ENCODE results near the gene DRC3.
"Not testable (repeated sequence)": the region's sequence is repeated elsewhere in the genome, so short reads cannot be mapped to it uniquely, and the experiment has no call there.

Gene DRC3

DNA sequence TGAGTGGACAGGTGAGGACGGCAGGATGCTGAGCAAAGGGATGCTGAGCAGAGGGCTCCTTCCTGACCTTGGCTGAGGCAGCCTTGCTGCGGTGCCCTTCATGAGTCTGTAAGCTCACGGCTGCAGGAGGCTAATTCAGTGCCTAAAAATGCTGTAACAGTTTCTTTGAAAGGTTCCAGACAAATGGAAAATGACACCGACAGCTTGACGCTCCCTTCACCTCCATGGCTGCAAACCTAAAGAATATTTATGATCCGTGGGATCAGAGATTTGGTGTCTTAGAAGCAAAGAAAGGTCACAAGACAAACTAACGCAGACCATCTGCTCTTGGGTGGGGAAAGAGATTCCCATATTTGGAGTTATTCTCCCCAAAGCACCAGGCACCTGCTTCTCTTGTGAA is 28.4 kb upstream of the DRC3 start:
- Histone ChIP-seq H3K4me2 (ENCODE audit: low read length) (no peak overlapping the region), H3K36me3 (ENCODE audit: insufficient read depth, low read length) (no peaks in the 10 kb centered on the region), H3K4me1 (ENCODE audit: control insufficient read depth, insufficient read depth, low read length) (peaks cover 93% of the 10 kb centered on the region), H3K27me3 (ENCODE audit: control insufficient read depth, insufficient read depth, low read length) (no peaks in the 10 kb centered on the region), H3K4me3 (ENCODE audit: low read length) (no peak overlapping the region), H3K9me3 (replicated peaks; ENCODE audit: low read length) (no peaks in the 10 kb centered on the region), H3K9ac (ENCODE audit: low read depth, low read length) (no peak overlapping the region)

GRCh38 chr17:17944743-17945142 is 27.9 kb upstream of the DRC3 start:
- H3K36me3 ChIP-seq (ENCODE audit: insufficient read depth, low read length) = no peaks in the 10 kb centered on the region
- H3K4me2 ChIP-seq (ENCODE audit: low read length) = no peak overlapping the region
- H3K4me1 ChIP-seq (ENCODE audit: control insufficient read depth, insufficient read depth, low read length) = peaks cover 89% of the 10 kb centered on the region
- no peak overlapping the region for H3K4me3 ChIP-seq (ENCODE audit: low read length)
- H3K9ac ChIP-seq (ENCODE audit: low read depth, low read length) = no peak overlapping the region
- H3K27me3 ChIP-seq (ENCODE audit: control insufficient read depth, insufficient read depth, low read length) = no peaks in the 10 kb centered on the region
- H3K9me3 ChIP-seq (replicated peaks; ENCODE audit: low read length) = no peaks in the 10 kb centered on the region

GRCh38 chr17:17946093-17946492 is 26.6 kb upstream of the DRC3 start:
- Histone ChIP-seq H3K4me1 (ENCODE audit: control insufficient read depth, insufficient read depth, low read length) (peaks cover 87% of the 10 kb centered on the region), H3K9me3 (replicated peaks; ENCODE audit: low read length) (no peaks in the 10 kb centered on the region), H3K9ac (ENCODE audit: low read depth, low read length) (no peak overlapping the region), H3K4me2 (ENCODE audit: low read length) (no peak overlapping the region), H3K36me3 (ENCODE audit: insufficient read depth, low read length) (no peaks in the 10 kb centered on the region), H3K4me3 (ENCODE audit: low read length) (no peak overlapping the region), H3K27me3 (ENCODE audit: control insufficient read depth, insufficient read depth, low read length) (no peaks in the 10 kb centered on the region)

DNA sequence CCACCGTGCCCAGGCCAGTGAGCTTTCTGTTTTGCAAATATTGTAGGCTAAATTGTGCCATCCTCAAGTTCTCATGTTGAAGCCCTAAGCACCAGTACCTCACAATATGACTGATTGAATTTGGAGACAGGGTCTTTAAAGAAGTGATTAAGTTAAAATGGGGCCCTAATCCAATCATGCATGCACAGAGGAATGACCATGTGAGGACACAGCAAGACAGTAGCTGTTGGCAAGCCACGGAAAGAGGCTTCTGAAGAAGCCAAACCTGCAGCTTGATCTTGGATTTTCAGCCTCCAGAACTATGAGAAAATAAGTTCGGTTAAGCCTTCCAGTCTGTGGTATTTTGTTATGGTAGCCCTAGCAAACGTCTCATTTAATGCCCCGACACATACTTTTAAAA is 25.4 kb upstream of the DRC3 start:
- H3K9ac ChIP-seq (ENCODE audit: low read depth, low read length) = no peak overlapping the region
- no peaks in the 10 kb centered on the region for H3K36me3 ChIP-seq (ENCODE audit: insufficient read depth, low read length)
- no peak overlapping the region for H3K4me3 ChIP-seq (ENCODE audit: low read length)
- peaks cover 88% of the 10 kb centered on the region for H3K4me1 ChIP-seq (ENCODE audit: control insufficient read depth, insufficient read depth, low read length)
- H3K4me2 ChIP-seq (ENCODE audit: low read length) = peak overlapping the region; percentile 45
- H3K27me3 ChIP-seq (ENCODE audit: control insufficient read depth, insufficient read depth, low read length) = no peaks in the 10 kb centered on the region
- no peaks in the 10 kb centered on the region for H3K9me3 ChIP-seq (replicated peaks; ENCODE audit: low read length)

- Histone ChIP-seq H3K4me2 (ENCODE audit: low read length) (peak overlapping the region; percentile 63), H3K4me1 (ENCODE audit: control insufficient read depth, insufficient read depth, low read length) (peaks cover 85% of the 10 kb centered on the region), H3K9me3 (replicated peaks; ENCODE audit: low read length) (no peaks in the 10 kb centered on the region), H3K4me3 (ENCODE audit: low read length) (no peak overlapping the region), H3K9ac (ENCODE audit: low read depth, low read length) (no peak overlapping the region), H3K27me3 (ENCODE audit: control insufficient read depth, insufficient read depth, low read length) (no peaks in the 10 kb centered on the region), H3K36me3 (ENCODE audit: insufficient read depth, low read length) (no peaks in the 10 kb centered on the region)
These were observed 24.7 kb upstream of the DRC3 start for GRCh38 chr17:17947966-17948365.

- H3K4me1 ChIP-seq (ENCODE audit: control insufficient read depth, insufficient read depth, low read length) = peaks cover 64% of the 10 kb centered on the region
- H3K4me3 ChIP-seq (ENCODE audit: low read length) = no peak overlapping the region
- H3K4me2 ChIP-seq (ENCODE audit: low read length) = no peak overlapping the region
- peaks cover 4% of the 10 kb centered on the region for H3K36me3 ChIP-seq (ENCODE audit: insufficient read depth, low read length)
- no peak overlapping the region for H3K9ac ChIP-seq (ENCODE audit: low read depth, low read length)
- no peaks in the 10 kb centered on the region for H3K9me3 ChIP-seq (replicated peaks; ENCODE audit: low read length)
- no peaks in the 10 kb centered on the region for H3K27me3 ChIP-seq (ENCODE audit: control insufficient read depth, insufficient read depth, low read length)
These were observed 22.3 kb upstream of the DRC3 start for GRCh38 chr17:17950347-17950746.

GRCh38 chr17:17950806-17951205 is 21.9 kb upstream of the DRC3 start:
- H3K4me1 ChIP-seq (ENCODE audit: control insufficient read depth, insufficient read depth, low read length) = peaks cover 60% of the 10 kb centered on the region
- no peak overlapping the region for H3K4me2 ChIP-seq (ENCODE audit: low read length)
- H3K27me3 ChIP-seq (ENCODE audit: control insufficient read depth, insufficient read depth, low read length) = no peaks in the 10 kb centered on the region
- peaks cover 9% of the 10 kb centered on the region for H3K36me3 ChIP-seq (ENCODE audit: insufficient read depth, low read length)
- no peak overlapping the region for H3K9ac ChIP-seq (ENCODE audit: low read depth, low read length)
- no peak overlapping the region for H3K4me3 ChIP-seq (ENCODE audit: low read length)
- H3K9me3 ChIP-seq (replicated peaks; ENCODE audit: low read length) = no peaks in the 10 kb centered on the region

GRCh38 chr17:17951524-17951923 is 21.1 kb upstream of the DRC3 start:
- H3K4me3 ChIP-seq (ENCODE audit: low read length) = no peak overlapping the region
- H3K9ac ChIP-seq (ENCODE audit: low read depth, low read length) = no peak overlapping the region
- no peak overlapping the region for H3K4me2 ChIP-seq (ENCODE audit: low read length)
- H3K4me1 ChIP-seq (ENCODE audit: control insufficient read depth, insufficient read depth, low read length) = peaks cover 53% of the 10 kb centered on the region
- H3K9me3 ChIP-seq (replicated peaks; ENCODE audit: low read length) = no peaks in the 10 kb centered on the region
- no peaks in the 10 kb centered on the region for H3K27me3 ChIP-seq (ENCODE audit: control insufficient read depth, insufficient read depth, low read length)
- peaks cover 10% of the 10 kb centered on the region for H3K36me3 ChIP-seq (ENCODE audit: insufficient read depth, low read length)

DNA sequence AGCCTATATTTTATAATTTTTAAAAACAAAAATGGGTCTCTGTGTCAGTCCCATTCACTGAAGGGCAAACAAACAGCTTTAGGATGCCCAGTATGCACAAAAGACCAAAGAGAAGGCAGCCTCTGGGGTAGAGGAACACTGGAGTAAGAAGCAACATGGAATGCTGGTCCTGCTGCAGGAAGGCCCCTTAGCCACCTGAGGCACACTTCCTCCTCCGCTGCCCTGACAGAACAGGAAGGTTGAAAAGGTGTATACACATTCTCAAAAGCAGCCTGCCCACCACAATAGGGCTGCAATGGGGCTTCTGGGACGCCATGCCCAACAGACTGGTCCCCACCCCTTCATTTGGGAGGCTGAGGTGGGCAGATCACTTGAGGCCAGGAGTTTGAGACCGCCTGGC is 20.0 kb upstream of the DRC3 start:
- Histone ChIP-seq H3K36me3 (ENCODE audit: insufficient read depth, low read length) (peaks cover 10% of the 10 kb centered on the region), H3K27me3 (ENCODE audit: control insufficient read depth, insufficient read depth, low read length) (no peaks in the 10 kb centered on the region), H3K4me1 (ENCODE audit: control insufficient read depth, insufficient read depth, low read length) (peaks cover 52% of the 10 kb centered on the region), H3K4me3 (ENCODE audit: low read length) (no peak overlapping the region), H3K9me3 (replicated peaks; ENCODE audit: low read length) (no peaks in the 10 kb centered on the region), H3K4me2 (ENCODE audit: low read length) (no peak overlapping the region), H3K9ac (ENCODE audit: low read depth, low read length) (no peak overlapping the region)

DNA sequence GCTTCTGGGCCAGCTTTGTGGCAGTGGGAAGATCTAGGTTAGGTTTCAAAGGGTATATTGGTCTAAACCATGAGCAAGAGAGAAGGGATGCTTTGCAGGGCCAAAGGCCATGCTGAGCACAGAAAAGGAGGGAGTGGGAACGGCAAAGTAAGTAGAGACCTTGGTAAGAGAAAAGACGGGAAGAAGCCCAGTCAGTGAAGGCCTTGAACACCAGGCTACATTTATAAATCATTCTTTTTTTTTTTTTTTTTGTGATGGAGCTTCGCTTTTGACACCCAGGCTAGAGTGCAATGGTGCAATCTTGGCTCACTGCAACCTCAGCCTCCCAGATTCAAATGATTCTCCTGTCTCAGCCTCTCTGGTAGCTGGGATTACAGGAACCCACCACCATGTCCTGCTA is 18.6 kb upstream of the DRC3 start:
- H3K4me2 ChIP-seq (ENCODE audit: low read length) = no peak overlapping the region
- peaks cover 10% of the 10 kb centered on the region for H3K36me3 ChIP-seq (ENCODE audit: insufficient read depth, low read length)
- no peaks in the 10 kb centered on the region for H3K9me3 ChIP-seq (replicated peaks; ENCODE audit: low read length)
- H3K27me3 ChIP-seq (ENCODE audit: control insufficient read depth, insufficient read depth, low read length) = no peaks in the 10 kb centered on the region
- no peak overlapping the region for H3K4me3 ChIP-seq (ENCODE audit: low read length)
- H3K9ac ChIP-seq (ENCODE audit: low read depth, low read length) = no peak overlapping the region
- H3K4me1 ChIP-seq (ENCODE audit: control insufficient read depth, insufficient read depth, low read length) = peaks cover 53% of the 10 kb centered on the region

DNA sequence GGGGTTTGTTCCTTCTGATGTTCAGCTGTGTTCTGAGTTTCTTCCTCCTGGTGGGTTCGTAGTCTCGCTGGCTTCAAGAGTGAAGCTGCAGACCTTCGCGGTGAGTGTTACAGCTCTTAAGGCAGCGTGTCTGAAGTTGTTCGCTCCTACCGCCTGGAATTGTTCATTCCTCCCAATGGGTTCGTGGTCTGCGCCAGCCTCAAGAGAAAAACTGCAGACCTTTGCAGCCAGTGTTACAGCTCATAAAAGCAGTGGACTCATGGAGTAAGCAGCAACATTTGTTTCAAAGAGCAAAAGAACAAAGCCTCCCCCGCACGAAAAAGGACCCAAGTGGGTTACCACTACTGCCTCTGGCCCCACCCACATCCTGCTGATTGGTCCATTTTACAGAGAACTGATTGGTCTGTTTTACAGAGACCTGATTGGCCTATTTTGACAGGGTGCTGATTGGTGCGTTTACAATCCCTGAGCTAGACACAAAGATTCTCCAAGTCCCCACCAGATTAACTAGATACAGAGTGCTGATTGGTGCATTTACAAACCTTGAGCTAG is 16.8 kb upstream of the DRC3 start:
- H3K27me3 ChIP-seq (ENCODE audit: control insufficient read depth, insufficient read depth, low read length); H3K36me3 ChIP-seq (ENCODE audit: insufficient read depth, low read length); H3K9me3 ChIP-seq (replicated peaks; ENCODE audit: low read length); H3K4me2 ChIP-seq (ENCODE audit: low read length); H3K4me3 ChIP-seq (ENCODE audit: low read length); H3K9ac ChIP-seq (ENCODE audit: low read depth, low read length): not testable (repeated sequence)
- H3K4me1 ChIP-seq (ENCODE audit: control insufficient read depth, insufficient read depth, low read length) = peaks cover 54% of the 10 kb centered on the region

DNA sequence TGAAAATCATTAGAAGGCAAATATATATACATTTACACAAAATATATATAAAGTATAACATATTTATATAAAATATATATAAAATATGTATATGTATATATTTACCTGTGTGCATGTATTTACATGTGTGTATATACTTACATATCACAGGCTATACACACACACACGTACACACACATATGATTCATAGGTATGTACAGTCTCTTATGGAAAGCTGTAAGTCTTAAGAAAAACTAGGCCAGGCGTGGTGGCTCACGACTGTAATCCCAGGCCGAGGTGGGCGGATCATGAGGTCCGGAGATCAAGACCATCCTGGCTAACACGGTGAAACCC is 15.1 kb upstream of the DRC3 start:
- Histone ChIP-seq H3K9me3 (replicated peaks; ENCODE audit: low read length) (no peaks in the 10 kb centered on the region), H3K4me3 (ENCODE audit: low read length) (peak overlapping the region; percentile 44), H3K4me1 (ENCODE audit: control insufficient read depth, insufficient read depth, low read length) (peaks cover 37% of the 10 kb centered on the region), H3K9ac (ENCODE audit: low read depth, low read length) (peak overlapping the region; percentile 62), H3K36me3 (ENCODE audit: insufficient read depth, low read length) (peaks cover 10% of the 10 kb centered on the region), H3K27me3 (ENCODE audit: control insufficient read depth, insufficient read depth, low read length) (no peaks in the 10 kb centered on the region), H3K4me2 (ENCODE audit: low read length) (peak overlapping the region; percentile 72)
